Ectodermal cell (in vitro differentiated cells): ENCODE results near the gene TRPM2.
"Not testable (repeated sequence)": the region's sequence is repeated elsewhere in the genome, so short reads cannot be mapped to it uniquely, and the experiment has no call there.

Source experiments
- H3K27ac ChIP-seq: 2 replicates; pipeline ENCODE4 v1.7.0; 2013; ENCODE audit warnings: mild to moderate bottlenecking, low read depth, low read length; ENCODE audit not compliant: insufficient read depth, poor library complexity, severe bottlenecking
- H3K27me3 ChIP-seq: 2 replicates; pipeline ENCODE4 v1.7.0; 2013; ENCODE audit warnings: mild to moderate bottlenecking, low read length; ENCODE audit not compliant: insufficient read depth, control insufficient read depth, poor library complexity, severe bottlenecking
- H3K36me3 ChIP-seq: one replicate; pipeline ENCODE4 v1.7.0; 2013; ENCODE audit warnings: low read length; ENCODE audit not compliant: control insufficient read depth, insufficient read depth
- H3K4me1 ChIP-seq: one replicate; pipeline ENCODE4 v1.7.0; 2013; ENCODE audit warnings: low read length; ENCODE audit not compliant: control insufficient read depth, insufficient read depth
- H3K4me3 ChIP-seq: 2 replicates; pipeline ENCODE4 v1.7.0; 2013; ENCODE audit warnings: low read depth, low read length, control low read depth; ENCODE audit not compliant: insufficient read depth
- H3K9me3 ChIP-seq: 2 replicates; pipeline ENCODE4 v1.7.0; 2013; ENCODE audit warnings: mild to moderate bottlenecking, low read length, moderate library complexity; ENCODE audit not compliant: control insufficient read depth
- WGBS, 2 experiments: methylation state at CpG; one replicate each; pipeline ENCODE4 v1.1.7; 2013; ENCODE audit warnings: missing lambda C conversion rate in 2 of 2; 5-methylcytosine and 5-hydroxymethylcytosine counted together

Gene TRPM2

GRCh38 chr21:44403106-44404020 lies 49.9 kb downstream of the TRPM2 start:
- Histone ChIP-seq H3K9me3 (no peaks in the 10 kb centered on the region), H3K27ac (no peak overlapping the region), H3K36me3 (no peaks in the 10 kb centered on the region), H3K4me1 (no peaks in the 10 kb centered on the region), H3K4me3 (no peak overlapping the region), H3K27me3 (no peaks in the 10 kb centered on the region)
- WGBS, 2 experiments: 91% methylated on average over 3 of the region's 3 CpGs

DNA sequence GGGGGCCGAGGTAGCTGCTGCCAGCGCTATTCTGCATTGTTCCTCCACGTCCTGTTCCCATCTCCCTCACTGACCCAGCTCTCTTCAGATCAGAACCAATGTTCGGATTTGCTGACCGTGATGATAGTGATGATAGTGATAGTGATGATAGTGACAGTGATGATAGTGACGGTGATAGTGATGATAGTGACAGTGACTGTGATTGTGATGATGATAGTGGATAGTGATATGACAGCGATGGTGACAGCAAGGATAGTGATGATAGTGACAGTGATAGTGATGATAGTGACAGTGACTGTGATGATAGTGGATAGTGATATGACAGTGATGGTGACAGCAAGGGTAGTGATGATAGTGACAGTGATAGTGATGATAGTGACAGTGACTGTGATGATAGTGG lies 51.1 kb downstream of the TRPM2 start:
- H3K4me3 ChIP-seq, H3K27me3 ChIP-seq, H3K9me3 ChIP-seq, H3K36me3 ChIP-seq, H3K27ac ChIP-seq, H3K4me1 ChIP-seq: not testable (repeated sequence)
- 95 to 97% methylated on average over 7 of the region's 7 CpGs for WGBS, 2 experiments

DNA sequence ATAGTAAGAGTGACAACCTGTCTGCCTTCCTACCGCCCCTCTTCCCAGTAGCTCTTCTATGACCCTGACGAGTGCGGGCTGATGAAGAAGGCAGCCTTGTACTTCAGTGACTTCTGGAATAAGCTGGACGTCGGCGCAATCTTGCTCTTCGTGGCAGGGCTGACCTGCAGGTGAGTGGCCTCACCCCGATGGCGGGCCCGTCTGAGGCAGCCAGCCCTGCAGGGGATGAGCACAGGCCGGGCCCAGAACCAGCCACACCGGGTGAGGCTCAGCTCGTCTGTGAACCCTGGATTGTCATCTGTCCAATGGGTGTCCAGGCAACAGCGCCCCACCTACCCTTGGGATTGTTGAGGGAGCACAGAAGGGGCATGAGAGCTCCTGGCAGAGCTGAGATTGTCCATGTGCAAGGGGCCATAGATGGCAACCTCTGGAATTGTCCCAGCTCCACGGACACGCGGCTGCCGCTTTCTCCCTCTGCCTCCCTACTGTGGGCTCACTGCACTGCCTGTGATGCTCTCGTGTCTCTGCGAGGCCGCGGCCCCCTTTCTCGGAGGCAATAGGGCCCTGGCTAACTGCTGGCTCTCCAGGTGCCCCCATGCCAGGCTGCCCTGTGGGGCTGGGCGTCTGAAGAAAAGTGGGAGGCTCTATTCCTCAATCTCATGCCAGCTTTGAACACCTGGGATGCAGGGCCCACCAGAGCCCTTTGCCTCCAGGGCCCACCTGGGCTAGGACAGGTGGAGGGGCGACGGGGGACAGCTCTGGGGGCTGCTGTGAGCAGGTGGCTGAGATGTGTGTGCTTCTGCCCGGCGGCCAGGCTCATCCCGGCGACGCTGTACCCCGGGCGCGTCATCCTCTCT lies 51.9 kb downstream of the TRPM2 start:
- Histone ChIP-seq H3K4me3 (no peak overlapping the region), H3K27ac (no peak overlapping the region), H3K27me3 (no peaks in the 10 kb centered on the region), H3K4me1 (no peaks in the 10 kb centered on the region), H3K9me3 (no peaks in the 10 kb centered on the region), H3K36me3 (no peaks in the 10 kb centered on the region)
- WGBS, 2 experiments: 91 to 92% methylated on average over 34 of the region's 34 CpGs

DNA sequence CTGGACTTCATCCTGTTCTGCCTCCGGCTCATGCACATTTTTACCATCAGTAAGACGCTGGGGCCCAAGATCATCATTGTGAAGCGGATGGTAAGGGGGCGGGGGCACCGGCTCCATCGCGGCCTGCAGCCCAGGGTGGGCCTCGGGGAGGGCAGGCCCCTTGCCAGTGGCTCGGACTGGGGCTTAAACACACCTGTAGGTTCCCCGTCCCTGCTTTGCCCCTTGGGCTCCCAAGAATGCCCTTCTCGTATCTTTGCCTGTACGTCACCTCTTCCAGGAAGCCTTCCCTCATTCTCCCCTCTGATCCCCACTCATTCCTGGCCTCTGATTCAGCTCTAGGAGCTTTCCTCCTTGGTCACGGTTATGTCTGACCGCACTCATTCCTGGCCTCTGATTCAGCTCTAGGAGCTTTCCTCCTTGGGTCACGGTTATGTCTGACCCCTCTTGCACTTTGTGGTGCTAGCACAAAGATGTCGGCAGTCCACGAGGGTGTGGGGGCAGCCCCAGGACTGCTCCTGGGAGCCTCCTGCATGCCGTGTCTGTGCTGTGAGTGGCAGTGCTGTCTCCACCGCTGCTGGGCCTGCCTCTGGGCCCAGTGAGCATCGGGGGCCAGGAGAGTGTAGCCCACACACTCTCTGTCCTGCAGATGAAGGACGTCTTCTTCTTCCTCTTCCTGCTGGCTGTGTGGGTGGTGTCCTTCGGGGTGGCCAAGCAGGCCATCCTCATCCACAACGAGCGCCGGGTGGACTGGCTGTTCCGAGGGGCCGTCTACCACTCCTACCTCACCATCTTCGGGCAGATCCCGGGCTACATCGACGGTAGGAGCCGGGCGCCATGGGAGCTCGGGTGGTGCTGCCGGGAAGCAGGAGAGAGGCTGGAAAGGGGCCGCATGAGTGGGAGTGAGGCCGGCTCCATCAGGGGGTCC lies 52.8 kb downstream of the TRPM2 start:
- Histone ChIP-seq H3K9me3 (no peaks in the 10 kb centered on the region), H3K36me3 (no peaks in the 10 kb centered on the region), H3K4me1 (no peaks in the 10 kb centered on the region), H3K4me3 (no peak overlapping the region), H3K27me3 (no peaks in the 10 kb centered on the region), H3K27ac (no peak overlapping the region)
- 87 to 88% methylated on average over 37 of the region's 37 CpGs for WGBS, 2 experiments

GRCh38 chr21:44406953-44407352 lies 53.5 kb downstream of the TRPM2 start:
- H3K9me3 ChIP-seq: no peaks in the 10 kb centered on the region
- H3K27ac ChIP-seq: no peak overlapping the region
- no peaks in the 10 kb centered on the region for H3K36me3 ChIP-seq
- no peaks in the 10 kb centered on the region for H3K4me1 ChIP-seq
- no peak overlapping the region for H3K4me3 ChIP-seq
- WGBS, 2 experiments: 88 to 94% methylated on average over 8 of the region's 8 CpGs
- no peaks in the 10 kb centered on the region for H3K27me3 ChIP-seq

DNA sequence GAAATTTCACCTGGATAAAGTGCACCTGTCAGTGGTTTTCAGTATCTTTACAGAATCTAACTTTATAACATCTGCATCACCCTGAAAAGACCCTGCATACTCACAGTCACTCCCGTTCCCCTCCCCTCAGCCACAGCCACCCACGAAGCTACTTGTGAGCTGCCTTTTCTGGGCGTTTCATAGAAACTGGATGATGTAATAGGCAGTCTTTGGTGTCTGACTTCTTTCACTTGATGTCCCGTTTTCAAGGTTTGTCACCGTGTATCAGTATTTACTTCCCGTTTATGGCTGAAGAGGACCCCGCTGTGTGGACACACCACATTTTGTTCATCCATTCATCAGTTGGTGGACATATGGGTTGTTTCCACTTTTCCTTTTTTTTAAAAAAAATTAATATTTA lies 54.1 kb downstream of the TRPM2 start:
- Histone ChIP-seq H3K4me3 (no peak overlapping the region), H3K27ac (no peak overlapping the region), H3K4me1 (no peaks in the 10 kb centered on the region), H3K27me3 (no peaks in the 10 kb centered on the region), H3K9me3 (no peaks in the 10 kb centered on the region), H3K36me3 (no peaks in the 10 kb centered on the region)
- WGBS, 2 experiments: 80 to 88% methylated on average over 7 of the region's 7 CpGs

DNA sequence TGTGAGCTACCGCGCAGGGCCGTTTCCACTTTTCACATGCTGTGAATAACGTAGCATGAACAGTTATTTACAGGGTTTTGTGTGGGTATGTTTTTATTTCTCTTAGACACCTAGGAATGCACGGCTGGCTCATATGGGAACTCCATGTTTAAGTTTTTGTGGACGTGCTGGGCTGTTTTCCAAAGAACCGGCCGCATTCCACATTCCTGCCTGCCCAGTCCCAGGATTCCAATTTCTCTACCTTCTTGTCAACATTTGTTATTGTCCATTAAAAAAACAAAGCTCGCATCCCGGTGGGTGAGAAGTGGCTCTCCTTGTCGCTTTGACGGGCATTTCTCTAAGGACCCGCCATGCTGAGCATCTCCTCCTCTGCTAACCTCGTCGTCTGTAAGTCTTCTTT lies 54.8 kb downstream of the TRPM2 start:
- Histone ChIP-seq H3K4me1 (no peaks in the 10 kb centered on the region), H3K9me3 (no peaks in the 10 kb centered on the region), H3K27me3 (no peaks in the 10 kb centered on the region), H3K27ac (no peak overlapping the region), H3K4me3 (no peak overlapping the region), H3K36me3 (no peaks in the 10 kb centered on the region)
- 91 to 92% methylated on average over 15 of the region's 15 CpGs for WGBS, 2 experiments

- H3K4me3 ChIP-seq: no peak overlapping the region
- H3K9me3 ChIP-seq: no peaks in the 10 kb centered on the region
- H3K27ac ChIP-seq: no peak overlapping the region
- H3K36me3 ChIP-seq: no peaks in the 10 kb centered on the region
- WGBS, 2 experiments: 95 to 96% methylated on average over 27 of the region's 27 CpGs
- no peaks in the 10 kb centered on the region for H3K27me3 ChIP-seq
- H3K4me1 ChIP-seq: peaks cover 5% of the 10 kb centered on the region
These were observed 60.3 kb downstream of the TRPM2 start for GRCh38 chr21:44413566-44414290.

- no peak overlapping the region for H3K4me3 ChIP-seq
- peaks cover 5% of the 10 kb centered on the region for H3K4me1 ChIP-seq
- H3K27me3 ChIP-seq: no peaks in the 10 kb centered on the region
- 85% methylated on average over 30 of the region's 30 CpGs for WGBS, 2 experiments
- no peak overlapping the region for H3K27ac ChIP-seq
- no peaks in the 10 kb centered on the region for H3K36me3 ChIP-seq
- H3K9me3 ChIP-seq: no peaks in the 10 kb centered on the region
These were observed 61.1 kb downstream of the TRPM2 start for GRCh38 chr21:44414291-44415072.
